SK-N-SH (cell line): ENCODE measurements around the gene KRT17. TPM values are rescaled to one million over a fixed set of nuclear protein-coding genes. Genes with fewer than 3 reads are reported as not detected.

ENCODE experiments used
- CTCF ChIA-PET: fragments of 300-600, 350-600 bp; formaldehyde crosslinking; extraction: SDS; loops from one replicate; lab custom pipeline; 2021; lab: Yijun Ruan, JAX
- POLR2A ChIA-PET: fragments of 350-600 bp; sonication (Branson Sonifier 250); formaldehyde crosslinking; extraction: SDS; loops from one replicate; lab custom pipeline; 2020; ENCODE audit warnings: antibody characterized with exemption, inconsistent platforms; lab: Yijun Ruan, JAX
- DNase-seq: peaks from one replicate; pipeline ENCODE4 v3.0.0; 2012
- H2AFZ ChIP-seq: fragments of 200-600 bp; sonication (generic); 2 replicates; pipeline ENCODE4 v1.8.1; 2016; ENCODE audit warnings: antibody characterized with exemption, mild to moderate bottlenecking, low read depth
- H3F3A ChIP-seq: fragments of 200-600 bp; sonication (generic); replicated peaks from 2 replicates; pipeline ENCODE3; 2016; ENCODE audit warnings: antibody characterized with exemption, mild to moderate bottlenecking; ENCODE audit not compliant: insufficient read depth
- H3K27ac ChIP-seq, 2 experiments: fragments of 200-500 bp in 1 of 2; fragments of 200-600 bp in 1 of 2; sonication (Bioruptor generic) in 1 of 2; sonication (generic), shearing (Covaris generic) in 1 of 2; 2 replicates each; pipeline versions ENCODE4 v1.5.1 to v1.6.1; 2014 to 2016; ENCODE audit warnings: low read depth in 2 of 2, inconsistent platforms in 1 of 2, low read length in 1 of 2, mild to moderate bottlenecking in 1 of 2, mixed read lengths in 1 of 2
- H3K27me3 ChIP-seq: fragments of 200-600 bp; sonication (generic), shearing (Covaris generic); 2 replicates; pipeline ENCODE4 v1.6.1; 2016; ENCODE audit warnings: mixed run types; ENCODE audit not compliant: insufficient read depth
- H3K36me3 ChIP-seq, 2 experiments: fragments of 200-500 bp in 1 of 2; fragments of 200-600 bp in 1 of 2; sonication (Bioruptor generic) in 1 of 2; sonication (generic) in 1 of 2; replicated peaks in 1 of 2; 2 replicates each; pipeline versions ENCODE3 to v1.5.1; 2014 to 2016; ENCODE audit warnings: low read length in 1 of 2, mild to moderate bottlenecking in 1 of 2; ENCODE audit not compliant: insufficient read depth in 2 of 2, control insufficient read depth in 1 of 2
- H3K4me1 ChIP-seq, 2 experiments: fragments of 200-500 bp in 1 of 2; fragments of 200-600 bp in 1 of 2; sonication (Bioruptor generic) in 1 of 2; sonication (generic), shearing (Covaris generic) in 1 of 2; 2 replicates each; pipeline versions ENCODE4 v1.5.1 to v1.6.1; 2014 to 2016; ENCODE audit warnings: low read depth in 1 of 2, low read length in 1 of 2, mixed run types in 1 of 2; ENCODE audit not compliant: insufficient read depth in 2 of 2, control insufficient read depth in 1 of 2
- H3K4me2 ChIP-seq: fragments of 200-600 bp; sonication (generic), shearing (Covaris generic); 2 replicates; pipeline ENCODE4 v1.6.1; 2017; ENCODE audit warnings: mixed run types
- H3K4me3 ChIP-seq, 2 experiments: fragments of 200-500 bp in 1 of 2; fragments of 200-600 bp in 1 of 2; sonication (Bioruptor generic) in 1 of 2; sonication (generic), shearing (Covaris generic) in 1 of 2; 2 replicates each; pipeline versions ENCODE4 v1.5.1 to v1.8.1; 2014 to 2016; ENCODE audit warnings: low read depth in 2 of 2, inconsistent platforms in 1 of 2, low read length in 1 of 2, mild to moderate bottlenecking in 1 of 2, mixed read lengths in 1 of 2, moderate library complexity in 1 of 2
- H3K79me2 ChIP-seq: fragments of 200-600 bp; sonication (generic); 2 replicates; pipeline ENCODE4 v1.8.1; 2017; ENCODE audit warnings: mild to moderate bottlenecking; ENCODE audit not compliant: insufficient read depth
- H3K9ac ChIP-seq: fragments of 200-600 bp; sonication (generic); 2 replicates; pipeline ENCODE4 v1.6.1; 2017; ENCODE audit warnings: mixed run types
- H3K9me2 ChIP-seq: fragments of 200-600 bp; sonication (generic); 2 replicates; pipeline ENCODE4 v1.6.1; 2017; ENCODE audit warnings: mixed run types
- H3K9me3 ChIP-seq: fragments of 200-600 bp; sonication (generic); 2 replicates; pipeline ENCODE4 v1.6.1; 2017; ENCODE audit warnings: mixed run types, mild to moderate bottlenecking, moderate library complexity
- H4K20me1 ChIP-seq: fragments of 200-600 bp; sonication (generic); 2 replicates; pipeline ENCODE4 v1.6.1; 2017; ENCODE audit warnings: mild to moderate bottlenecking, mixed run types; ENCODE audit not compliant: insufficient read depth
- CHD2 ChIP-seq: fragments of 150-350 bp; IDR thresholded peaks from 2 replicates; pipeline ENCODE4 v1.6.1; 2018; ENCODE audit warnings: low read length; ENCODE audit not compliant: partially characterized antibody
- ELF1 ChIP-seq: IDR thresholded peaks from 2 replicates; pipeline ENCODE4 v1.4.0; 2012
- EZH2phosphoT487 ChIP-seq: fragments of 200-600 bp; sonication (generic); IDR thresholded peaks from 2 replicates; pipeline ENCODE4 v1.6.1; 2017; ENCODE audit warnings: low read depth, mixed run types, mild to moderate bottlenecking, antibody characterized with exemption, moderate library complexity, borderline replicate concordance
- FOXM1 ChIP-seq: IDR thresholded peaks from 2 replicates; pipeline ENCODE4 v1.4.0; 2012; ENCODE audit warnings: low read depth, mild to moderate bottlenecking
- GATA2 ChIP-seq: sonication (generic); formaldehyde crosslinking; IDR thresholded peaks from 2 replicates; pipeline ENCODE4 v1.5.0; 2020; ENCODE audit warnings: mild to moderate bottlenecking, missing genetic modification reagents
- MXI1 ChIP-seq: IDR thresholded peaks from 2 replicates; pipeline ENCODE4 v1.6.1; 2012; ENCODE audit warnings: mild to moderate bottlenecking, low read depth, low read length, improper control_type of control experiment
- NFIC ChIP-seq: IDR thresholded peaks from 2 replicates; pipeline ENCODE4 v1.4.0; 2012; ENCODE audit warnings: borderline replicate concordance
- POLR2AphosphoS5 ChIP-seq: IDR thresholded peaks from 2 replicates; pipeline ENCODE4 v1.6.1; 2012; ENCODE audit warnings: low read depth, low read length
- RFX5 ChIP-seq: IDR thresholded peaks from 2 replicates; pipeline ENCODE4 v1.6.1; 2012; ENCODE audit warnings: mild to moderate bottlenecking, improper control_type of control experiment, low read length
- SMC3 ChIP-seq: IDR thresholded peaks from 2 replicates; pipeline ENCODE4 v1.6.1; 2012; ENCODE audit warnings: low read depth, low read length, improper control_type of control experiment
- TAF1 ChIP-seq: IDR thresholded peaks from 2 replicates; pipeline ENCODE4 v1.6.1; 2012; ENCODE audit warnings: low read depth, mild to moderate bottlenecking, low read length, moderate library complexity, borderline replicate concordance
- TEAD4 ChIP-seq: IDR thresholded peaks from 2 replicates; pipeline ENCODE4 v1.4.0; 2012; ENCODE audit warnings: mild to moderate bottlenecking, borderline replicate concordance; ENCODE audit not compliant: insufficient read depth
- YY1 ChIP-seq: IDR thresholded peaks from 2 replicates; pipeline ENCODE4 v1.4.0; 2012; ENCODE audit warnings: low read depth, mild to moderate bottlenecking
- WGBS: methylation state at CpG from one replicate; pipeline ENCODE4 v1.1.6; 2017; ENCODE audit warnings: low lambda C conversion rate; 5-methylcytosine and 5-hydroxymethylcytosine counted together
- polyA plus RNA-seq, 3 experiments: library from polyadenylated mRNA; depleted of rRNA; stranded (reverse); fragments of >200 nt; gene quantifications; 2 replicates each; pipeline ENCODE4 v1.2.3, GENCODE V29; 2012
- TF ChIP-seq, protein P1 (sequence below): fragments of 200-600 bp; sonication (generic); IDR thresholded peaks from 2 replicates; pipeline ENCODE4 v1.6.1; 2017; ENCODE audit warnings: antibody characterized with exemption, mild to moderate bottlenecking, moderate library complexity
- TF ChIP-seq, protein P2 (sequence below): IDR thresholded peaks from 2 replicates; pipeline ENCODE4 v1.4.0; 2012; ENCODE audit warnings: low read depth, borderline replicate concordance
- TF ChIP-seq, protein P3 (sequence below): IDR thresholded peaks from 2 replicates; pipeline ENCODE4 v1.6.1; 2012; ENCODE audit warnings: mild to moderate bottlenecking, low read depth, low read length, moderate library complexity
- TF ChIP-seq, protein P4 (sequence below): IDR thresholded peaks from 2 replicates; pipeline ENCODE4; 2012
- TF ChIP-seq, protein P5 (sequence below): IDR thresholded peaks from 2 replicates; pipeline ENCODE4 v1.4.0; 2012; ENCODE audit warnings: low read depth

The KRT17 gene
- polyA plus RNA-seq, 1 of the 3 experiments (the other 2 are of a cell fraction), result 0.39 TPM

DNA sequence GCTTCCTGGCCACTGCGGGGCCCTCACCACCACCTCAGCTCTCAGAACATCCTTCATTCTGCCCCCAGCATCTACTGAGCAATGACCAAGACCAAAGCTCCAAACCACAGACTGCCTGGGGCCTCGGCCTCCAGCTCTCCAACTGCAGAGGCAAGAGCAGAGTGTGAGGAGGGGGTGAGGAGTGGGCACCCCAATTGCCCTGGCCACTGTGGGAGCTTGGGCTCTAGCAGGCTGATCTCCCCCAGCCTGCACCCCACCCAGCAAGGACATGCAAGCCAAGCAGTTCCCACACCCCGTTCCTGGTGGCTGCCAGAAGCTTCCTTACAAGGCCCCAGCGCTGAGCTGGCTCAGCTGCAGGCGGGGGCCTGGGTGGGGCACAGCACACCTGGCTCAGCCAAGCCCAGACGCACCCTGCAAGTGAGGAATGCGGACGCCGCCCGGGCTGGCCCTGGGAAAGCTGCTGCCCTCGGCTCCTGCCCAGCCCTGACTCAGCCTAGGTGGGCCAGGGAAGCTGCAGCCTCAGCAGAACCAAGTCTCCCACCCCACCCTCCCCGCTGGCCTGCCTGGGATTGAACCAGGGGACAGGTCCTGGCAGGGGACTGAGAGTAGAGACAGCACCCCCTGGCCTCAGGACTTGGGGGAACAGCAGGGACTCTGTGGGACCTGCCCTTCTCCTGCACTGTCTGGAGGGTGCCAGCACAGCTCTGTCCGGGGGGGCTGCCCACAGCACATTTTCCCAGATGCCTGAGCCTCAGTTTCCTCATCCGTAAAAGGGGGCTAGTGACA, 29.7 kb upstream of the KRT17 start:
- Histone ChIP-seq H4K20me1 (no peaks in the 10 kb centered on the region), H3K4me1 (no peaks in the 10 kb centered on the region; a peak in 1 of 4 replicates), H3K4me2 (no peak overlapping the region), H3K9me3 (no peaks in the 10 kb centered on the region), H3K27ac (no peak overlapping the region), H3K27me3 (no peaks in the 10 kb centered on the region), H3K36me3 (no peaks in the 10 kb centered on the region), H2AFZ (no peak overlapping the region), H3F3A (no peaks in the 10 kb centered on the region), H3K9me2 (no peaks in the 10 kb centered on the region), H3K9ac (no peak overlapping the region), H3K79me2 (no peaks in the 10 kb centered on the region), H3K4me3 (no peak overlapping the region)
- ChIA-PET CTCF (interaction anchor here (0.5 to 20.6 kb wide), 4 partner anchors 10 to 811 kb away, joined by 3 to 646 read pairs (median 260); no protein-coding TSS in a partner anchor), POLR2A (interaction anchor here (0.6 kb wide), 1 partner anchor 1966 kb away, joined by 5 read pairs; the partner anchor contains the start of gene PGAP3)
- no peak for DNase-seq
- TF ChIP-seq RFX5 (no peak), YY1 (no peak), ELF1 (no peak), TEAD4 (no peak), EZH2phosphoT487 (no peak), MXI1 (no peak), NFIC (no peak), GATA2 (CRISPR knock-in tag) (no peak), TAF1 (no peak)
- TF ChIP-seq, protein P1, sequence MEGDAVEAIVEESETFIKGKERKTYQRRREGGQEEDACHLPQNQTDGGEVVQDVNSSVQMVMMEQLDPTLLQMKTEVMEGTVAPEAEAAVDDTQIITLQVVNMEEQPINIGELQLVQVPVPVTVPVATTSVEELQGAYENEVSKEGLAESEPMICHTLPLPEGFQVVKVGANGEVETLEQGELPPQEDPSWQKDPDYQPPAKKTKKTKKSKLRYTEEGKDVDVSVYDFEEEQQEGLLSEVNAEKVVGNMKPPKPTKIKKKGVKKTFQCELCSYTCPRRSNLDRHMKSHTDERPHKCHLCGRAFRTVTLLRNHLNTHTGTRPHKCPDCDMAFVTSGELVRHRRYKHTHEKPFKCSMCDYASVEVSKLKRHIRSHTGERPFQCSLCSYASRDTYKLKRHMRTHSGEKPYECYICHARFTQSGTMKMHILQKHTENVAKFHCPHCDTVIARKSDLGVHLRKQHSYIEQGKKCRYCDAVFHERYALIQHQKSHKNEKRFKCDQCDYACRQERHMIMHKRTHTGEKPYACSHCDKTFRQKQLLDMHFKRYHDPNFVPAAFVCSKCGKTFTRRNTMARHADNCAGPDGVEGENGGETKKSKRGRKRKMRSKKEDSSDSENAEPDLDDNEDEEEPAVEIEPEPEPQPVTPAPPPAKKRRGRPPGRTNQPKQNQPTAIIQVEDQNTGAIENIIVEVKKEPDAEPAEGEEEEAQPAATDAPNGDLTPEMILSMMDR, result no peak
- TF ChIP-seq, protein P2, sequence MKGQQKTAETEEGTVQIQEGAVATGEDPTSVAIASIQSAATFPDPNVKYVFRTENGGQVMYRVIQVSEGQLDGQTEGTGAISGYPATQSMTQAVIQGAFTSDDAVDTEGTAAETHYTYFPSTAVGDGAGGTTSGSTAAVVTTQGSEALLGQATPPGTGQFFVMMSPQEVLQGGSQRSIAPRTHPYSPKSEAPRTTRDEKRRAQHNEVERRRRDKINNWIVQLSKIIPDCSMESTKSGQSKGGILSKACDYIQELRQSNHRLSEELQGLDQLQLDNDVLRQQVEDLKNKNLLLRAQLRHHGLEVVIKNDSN, result no peak
- 43% methylated on average over 4 of the region's 14 CpGs for WGBS

DNA sequence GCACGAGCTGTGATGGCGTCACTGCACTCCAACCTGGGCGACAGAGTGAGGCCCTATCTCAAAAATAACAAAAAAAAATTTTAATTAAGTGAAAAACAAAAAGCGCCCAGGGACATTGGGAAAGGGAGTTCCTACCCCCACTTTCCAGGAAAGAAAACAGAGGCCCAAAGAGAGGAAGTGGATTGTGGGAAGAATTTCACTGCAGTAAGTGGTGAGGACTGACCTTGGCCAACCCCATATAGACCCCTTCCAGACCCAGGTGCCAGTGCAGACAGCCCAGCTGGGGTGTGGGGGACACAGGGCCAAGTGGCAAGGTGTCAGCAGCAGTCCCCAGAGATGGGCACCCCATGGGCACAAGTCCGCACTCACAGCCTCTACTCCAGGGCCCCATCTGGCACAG, 29.0 kb upstream of the KRT17 start:
- H3K79me2 ChIP-seq, result no peaks in the 10 kb centered on the region
- no peak overlapping the region for H3K4me3 ChIP-seq
- ChIA-PET CTCF (interaction anchor here (1.4 to 20.6 kb wide), 4 partner anchors 9 to 850 kb away, joined by 4 to 646 read pairs (median 261); no protein-coding TSS in a partner anchor), POLR2A (interaction anchor here (0.6 kb wide), 1 partner anchor 1966 kb away, joined by 5 read pairs; the partner anchor contains the start of gene PGAP3)
- no peaks in the 10 kb centered on the region for H3K27me3 ChIP-seq
- DNase-seq, result no peak
- peaks cover 0 to 2% of the 10 kb centered on the region in 2 experiments; a peak in 1 of 4 replicates for H3K4me1 ChIP-seq
- no peak overlapping the region for H2AFZ ChIP-seq
- no peak overlapping the region for H3K27ac ChIP-seq
- H3F3A ChIP-seq, result no peaks in the 10 kb centered on the region
- H3K9me2 ChIP-seq, result no peaks in the 10 kb centered on the region
- no peaks in the 10 kb centered on the region for H4K20me1 ChIP-seq
- H3K9me3 ChIP-seq, result no peaks in the 10 kb centered on the region
- no peak overlapping the region for H3K9ac ChIP-seq
- WGBS, result 52% methylated on average over 4 of the region's 5 CpGs
- no peak overlapping the region for H3K4me2 ChIP-seq
- no peaks in the 10 kb centered on the region for H3K36me3 ChIP-seq
- TF ChIP-seq, protein P3, sequence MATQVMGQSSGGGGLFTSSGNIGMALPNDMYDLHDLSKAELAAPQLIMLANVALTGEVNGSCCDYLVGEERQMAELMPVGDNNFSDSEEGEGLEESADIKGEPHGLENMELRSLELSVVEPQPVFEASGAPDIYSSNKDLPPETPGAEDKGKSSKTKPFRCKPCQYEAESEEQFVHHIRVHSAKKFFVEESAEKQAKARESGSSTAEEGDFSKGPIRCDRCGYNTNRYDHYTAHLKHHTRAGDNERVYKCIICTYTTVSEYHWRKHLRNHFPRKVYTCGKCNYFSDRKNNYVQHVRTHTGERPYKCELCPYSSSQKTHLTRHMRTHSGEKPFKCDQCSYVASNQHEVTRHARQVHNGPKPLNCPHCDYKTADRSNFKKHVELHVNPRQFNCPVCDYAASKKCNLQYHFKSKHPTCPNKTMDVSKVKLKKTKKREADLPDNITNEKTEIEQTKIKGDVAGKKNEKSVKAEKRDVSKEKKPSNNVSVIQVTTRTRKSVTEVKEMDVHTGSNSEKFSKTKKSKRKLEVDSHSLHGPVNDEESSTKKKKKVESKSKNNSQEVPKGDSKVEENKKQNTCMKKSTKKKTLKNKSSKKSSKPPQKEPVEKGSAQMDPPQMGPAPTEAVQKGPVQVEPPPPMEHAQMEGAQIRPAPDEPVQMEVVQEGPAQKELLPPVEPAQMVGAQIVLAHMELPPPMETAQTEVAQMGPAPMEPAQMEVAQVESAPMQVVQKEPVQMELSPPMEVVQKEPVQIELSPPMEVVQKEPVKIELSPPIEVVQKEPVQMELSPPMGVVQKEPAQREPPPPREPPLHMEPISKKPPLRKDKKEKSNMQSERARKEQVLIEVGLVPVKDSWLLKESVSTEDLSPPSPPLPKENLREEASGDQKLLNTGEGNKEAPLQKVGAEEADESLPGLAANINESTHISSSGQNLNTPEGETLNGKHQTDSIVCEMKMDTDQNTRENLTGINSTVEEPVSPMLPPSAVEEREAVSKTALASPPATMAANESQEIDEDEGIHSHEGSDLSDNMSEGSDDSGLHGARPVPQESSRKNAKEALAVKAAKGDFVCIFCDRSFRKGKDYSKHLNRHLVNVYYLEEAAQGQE, result no peak
- TF ChIP-seq FOXM1 (no peak), NFIC (no peak), POLR2AphosphoS5 (no peak), SMC3 (no peak), GATA2 (CRISPR knock-in tag) (no peak), CHD2 (no peak), TEAD4 (no peak)
- TF ChIP-seq, protein P4, sequence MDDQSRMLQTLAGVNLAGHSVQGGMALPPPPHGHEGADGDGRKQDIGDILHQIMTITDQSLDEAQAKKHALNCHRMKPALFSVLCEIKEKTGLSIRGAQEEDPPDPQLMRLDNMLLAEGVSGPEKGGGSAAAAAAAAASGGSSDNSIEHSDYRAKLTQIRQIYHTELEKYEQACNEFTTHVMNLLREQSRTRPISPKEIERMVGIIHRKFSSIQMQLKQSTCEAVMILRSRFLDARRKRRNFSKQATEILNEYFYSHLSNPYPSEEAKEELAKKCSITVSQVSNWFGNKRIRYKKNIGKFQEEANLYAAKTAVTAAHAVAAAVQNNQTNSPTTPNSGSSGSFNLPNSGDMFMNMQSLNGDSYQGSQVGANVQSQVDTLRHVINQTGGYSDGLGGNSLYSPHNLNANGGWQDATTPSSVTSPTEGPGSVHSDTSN, result no peak
- TF ChIP-seq, protein P5, sequence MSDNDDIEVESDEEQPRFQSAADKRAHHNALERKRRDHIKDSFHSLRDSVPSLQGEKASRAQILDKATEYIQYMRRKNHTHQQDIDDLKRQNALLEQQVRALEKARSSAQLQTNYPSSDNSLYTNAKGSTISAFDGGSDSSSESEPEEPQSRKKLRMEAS, result no peak
